Measurements from ENCODE around the gene INF2. TPM values are rescaled to one million over a fixed set of nuclear protein-coding genes. Genes with fewer than 3 reads are reported as not detected.

The INF2 gene
- total and polyA plus RNA-seq, 9 of the 15 experiments (the other 6 are each of a cell fraction or from before 2014, with no cell fraction given): 0.56 to 31.3 (median 7.8) TPM

GRCh38 chr14:104724981-104725771, 35.8 kb downstream of the INF2 start (continued):
- peak; percentile 33 for TF ChIP-seq ZBTB40 (IDR thresholded peaks at IDR 0.05)
- no peak for TF ChIP-seq ZBTB40 (CRISPR knock-in tag; IDR thresholded peaks at IDR 0.05)
- TF ChIP-seq ESRRB (CRISPR knock-in tag; IDR thresholded peaks at IDR 0.05; ENCODE audit: borderline replicate concordance): no peak
- 0 out of 2 replicates have a peak, but pooled peaks have one; percentile 3 for TF ChIP-seq CREM (IDR thresholded peaks at IDR 0.05; ENCODE audit: low read depth)
- no peak for TF ChIP-seq NFXL1 (CRISPR knock-in tag; IDR thresholded peaks at IDR 0.05)
- no peak for TF ChIP-seq THRA (IDR thresholded peaks at IDR 0.05)
- peak; percentile 39; the same call in 1 of the 2 replicates for TF ChIP-seq MTA3 (IDR thresholded peaks at IDR 0.05; ENCODE audit: borderline replicate concordance)
- TF ChIP-seq NFIX (CRISPR knock-in tag; IDR thresholded peaks at IDR 0.05; ENCODE audit: low read depth): no peak
- peak; percentile 98 for TF ChIP-seq ZBTB33 (CRISPR knock-in tag; IDR thresholded peaks at IDR 0.05)
- TF ChIP-seq HNRNPL (IDR thresholded peaks at IDR 0.05; ENCODE audit: low read depth, low read length): peak; percentile 90
- TF ChIP-seq XRCC5 (IDR thresholded peaks at IDR 0.05; ENCODE audit: low read depth, low read length): 0 out of 2 replicates have a peak, but pooled peaks have one; percentile 20
- TF ChIP-seq GABPA (tag; conservative IDR thresholded peaks at IDR 0.05; ENCODE audit: low read depth): 0 out of 2 replicates have a peak, but pooled peaks have one; percentile 18
- TF ChIP-seq MYNN (IDR thresholded peaks at IDR 0.05): peak; percentile 57; the same call in 1 of the 2 replicates
- no peak for TF ChIP-seq MYNN (CRISPR knock-in tag; IDR thresholded peaks at IDR 0.05)

Data from K562 (cell line).